ENCODE results near the gene NUDT16.
"Not testable (repeated sequence)": the region's sequence is repeated elsewhere in the genome, so short reads cannot be mapped to it uniquely, and the experiment has no call there.

NUDT16 gene

GRCh38 chr3:131381445-131382291 is at the start of gene NUDT16:
TSS of gene NUDT16 (plus strand) at chr3:131381774. CDS start at chr3:131381805, 31 bp downstream.
- DNase-seq: peak; percentile 97

DNA sequence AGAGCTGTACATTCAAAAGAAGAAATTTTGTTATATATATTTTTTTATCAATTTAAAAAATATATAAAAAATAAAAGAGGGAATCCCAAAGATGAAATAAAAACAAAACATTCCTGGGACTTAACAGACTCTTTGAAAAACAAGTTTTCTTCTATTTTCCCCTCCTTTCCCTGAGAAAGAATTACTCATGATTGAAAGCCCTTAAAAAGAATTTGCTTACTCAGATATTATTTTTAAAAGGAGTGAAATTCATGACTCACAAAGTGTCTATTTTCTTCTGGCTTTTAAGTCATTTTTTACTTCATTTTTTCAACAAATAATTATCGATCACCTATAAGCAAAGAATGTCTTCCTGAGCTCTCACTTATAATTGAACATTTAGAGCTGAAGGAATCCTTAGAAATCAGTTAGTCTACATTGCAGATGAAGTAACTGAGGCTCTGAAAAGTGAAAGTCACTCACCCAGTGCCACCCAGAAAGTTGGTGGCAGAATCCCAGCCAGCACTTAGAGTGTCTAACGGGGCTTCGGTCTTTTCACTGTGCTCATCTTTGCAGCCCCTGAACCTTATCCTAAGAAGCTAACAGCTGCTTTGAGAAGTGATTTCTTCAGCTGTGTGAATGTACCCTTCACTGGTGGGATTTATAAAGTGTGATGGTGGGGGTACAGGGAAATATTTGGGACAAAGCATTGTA is 42.5 kb upstream of the NUDT16 start:
- no peak for DNase-seq

- no peak for DNase-seq
Measured at GRCh38 chr3:131341761-131342160, 39.8 kb upstream of the NUDT16 start.

GRCh38 chr3:131348911-131349310 is 32.7 kb upstream of the NUDT16 start:
- DNase-seq: no peak

GRCh38 chr3:131349454-131349853 is 32.1 kb upstream of the NUDT16 start:
- no peak for DNase-seq

DNA sequence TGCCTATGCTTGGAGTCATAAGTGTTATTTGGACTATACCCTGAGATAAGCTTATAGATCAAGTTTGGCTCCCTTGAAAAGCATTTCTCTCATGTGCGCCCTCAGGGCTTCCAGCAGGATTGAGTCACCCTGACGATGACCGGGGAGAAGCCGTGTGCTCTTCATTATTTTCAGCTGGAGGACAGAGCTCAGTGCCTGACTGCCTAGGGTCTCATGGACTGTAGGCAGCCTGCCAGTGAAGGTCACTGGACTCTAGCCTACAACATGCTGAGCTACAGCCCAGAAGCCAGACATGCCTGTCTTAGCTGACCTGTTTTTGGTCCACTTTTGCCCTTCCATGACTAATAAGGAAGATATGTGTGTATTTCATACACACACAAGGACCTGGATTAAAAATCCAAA is 31.6 kb upstream of the NUDT16 start:
- DNase-seq: no peak

GRCh38 chr3:131350506-131350905 is 31.1 kb upstream of the NUDT16 start:
- DNase-seq: no peak

DNA sequence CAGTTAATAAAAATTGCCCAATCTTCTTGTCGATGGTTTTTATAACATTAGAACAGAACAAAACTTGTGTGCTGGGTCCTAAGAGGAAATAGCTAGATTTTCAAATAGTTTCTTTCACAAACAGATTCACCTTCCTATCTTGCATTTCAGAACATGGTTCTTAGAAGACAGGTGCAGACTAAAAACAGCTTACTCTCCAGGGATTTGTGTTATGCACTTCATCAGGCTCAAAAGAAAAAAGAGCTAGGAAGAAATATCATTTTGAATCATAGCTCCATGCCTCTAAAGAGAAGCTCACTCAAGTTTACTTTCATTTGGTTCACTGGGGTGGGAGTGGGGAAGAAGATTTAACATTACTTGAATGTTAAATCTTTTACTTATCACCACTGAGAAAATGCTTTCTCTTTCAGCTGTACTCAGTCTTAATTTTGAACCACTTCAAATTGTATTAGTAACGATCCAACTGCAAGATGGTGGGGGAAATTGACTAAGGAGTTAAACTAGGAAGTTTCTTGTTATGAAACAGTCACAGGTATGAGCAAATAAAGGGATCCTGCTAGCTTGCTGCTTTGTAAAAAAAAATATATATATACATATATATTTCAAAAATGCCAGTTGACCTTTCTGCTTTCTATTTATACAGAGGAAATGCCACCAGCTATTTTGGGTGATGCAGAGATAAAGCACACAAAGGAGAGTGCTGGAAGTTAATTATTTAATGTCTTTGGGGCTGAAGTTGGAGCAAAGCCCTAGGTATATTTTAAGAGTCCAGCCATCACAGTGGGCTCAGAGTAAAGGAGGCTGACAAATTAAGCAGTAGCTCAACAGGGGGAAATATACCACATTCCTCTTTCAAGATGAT is 28.3 kb upstream of the NUDT16 start:
- DNase-seq: no peak

- DNase-seq: no peak
Measured at GRCh38 chr3:131353986-131354385, 27.6 kb upstream of the NUDT16 start.

DNA sequence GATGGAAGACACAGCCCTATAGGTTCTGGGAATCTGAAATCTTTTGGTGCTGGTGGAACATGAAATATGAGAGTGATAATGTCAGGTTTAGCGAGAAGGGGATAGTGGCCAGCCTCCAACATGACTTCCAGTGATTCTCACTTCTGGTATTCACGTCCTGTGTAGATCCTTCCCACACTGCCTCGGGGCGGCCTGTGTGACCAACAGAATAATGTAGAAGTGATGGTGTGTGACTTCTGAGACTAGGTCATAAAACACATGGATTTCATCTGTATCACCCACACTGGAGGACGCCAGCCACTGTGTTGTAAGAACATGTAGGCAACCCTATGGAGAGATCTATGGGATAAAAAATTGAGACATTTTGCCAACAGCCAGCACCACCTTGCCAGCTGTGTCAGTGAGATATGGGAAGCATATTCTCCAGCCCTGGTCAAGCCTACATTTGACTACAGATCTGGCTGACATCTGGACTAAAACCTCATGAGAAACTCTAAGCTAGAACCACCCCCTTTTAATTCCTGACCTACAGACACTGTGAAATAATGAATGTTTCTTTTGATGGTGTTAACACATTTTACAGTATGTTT is 25.5 kb upstream of the NUDT16 start:
- DNase-seq: no peak

DNA sequence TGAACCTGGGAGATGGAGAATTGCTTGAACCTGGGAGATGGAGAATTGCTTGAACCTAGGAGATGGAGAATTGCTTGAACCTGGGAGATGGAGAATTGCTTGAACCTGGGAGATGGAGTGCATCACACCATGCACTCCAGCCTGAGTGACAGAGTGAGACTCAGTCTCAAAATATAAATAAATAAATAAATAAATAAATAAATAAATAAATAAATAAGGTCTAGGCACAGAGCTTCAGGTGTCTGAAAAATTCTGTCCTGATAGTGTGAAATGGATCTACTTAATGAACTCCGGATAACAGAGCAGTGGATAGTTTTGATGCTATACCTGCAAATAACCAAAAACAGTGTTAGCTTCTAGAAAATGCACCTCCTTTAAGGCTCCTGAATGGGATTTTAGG is 24.3 kb upstream of the NUDT16 start:
- DNase-seq: no peak

GRCh38 chr3:131360191-131360755 is 21.3 kb upstream of the NUDT16 start:
- DNase-seq: no peak

DNA sequence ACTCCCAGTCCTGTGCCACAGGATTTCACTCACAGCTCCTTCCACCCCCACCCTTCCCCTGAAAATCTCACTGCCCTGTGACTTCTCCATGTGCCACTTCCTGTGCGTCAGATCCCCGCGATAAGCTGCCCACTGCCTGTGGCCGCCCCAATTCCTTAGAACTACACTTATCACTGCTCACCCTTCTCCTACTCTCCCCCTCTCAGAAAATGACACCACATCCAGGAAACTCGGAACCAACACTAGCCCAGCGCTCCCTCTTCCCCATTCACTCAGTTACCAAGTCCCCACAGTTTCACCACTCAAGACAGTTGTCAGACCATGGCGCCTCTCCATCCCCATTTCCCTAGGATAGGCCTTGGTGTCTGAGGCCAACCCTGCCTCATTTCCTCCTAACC is 20.5 kb upstream of the NUDT16 start:
- DNase-seq: peak; percentile 6

DNA sequence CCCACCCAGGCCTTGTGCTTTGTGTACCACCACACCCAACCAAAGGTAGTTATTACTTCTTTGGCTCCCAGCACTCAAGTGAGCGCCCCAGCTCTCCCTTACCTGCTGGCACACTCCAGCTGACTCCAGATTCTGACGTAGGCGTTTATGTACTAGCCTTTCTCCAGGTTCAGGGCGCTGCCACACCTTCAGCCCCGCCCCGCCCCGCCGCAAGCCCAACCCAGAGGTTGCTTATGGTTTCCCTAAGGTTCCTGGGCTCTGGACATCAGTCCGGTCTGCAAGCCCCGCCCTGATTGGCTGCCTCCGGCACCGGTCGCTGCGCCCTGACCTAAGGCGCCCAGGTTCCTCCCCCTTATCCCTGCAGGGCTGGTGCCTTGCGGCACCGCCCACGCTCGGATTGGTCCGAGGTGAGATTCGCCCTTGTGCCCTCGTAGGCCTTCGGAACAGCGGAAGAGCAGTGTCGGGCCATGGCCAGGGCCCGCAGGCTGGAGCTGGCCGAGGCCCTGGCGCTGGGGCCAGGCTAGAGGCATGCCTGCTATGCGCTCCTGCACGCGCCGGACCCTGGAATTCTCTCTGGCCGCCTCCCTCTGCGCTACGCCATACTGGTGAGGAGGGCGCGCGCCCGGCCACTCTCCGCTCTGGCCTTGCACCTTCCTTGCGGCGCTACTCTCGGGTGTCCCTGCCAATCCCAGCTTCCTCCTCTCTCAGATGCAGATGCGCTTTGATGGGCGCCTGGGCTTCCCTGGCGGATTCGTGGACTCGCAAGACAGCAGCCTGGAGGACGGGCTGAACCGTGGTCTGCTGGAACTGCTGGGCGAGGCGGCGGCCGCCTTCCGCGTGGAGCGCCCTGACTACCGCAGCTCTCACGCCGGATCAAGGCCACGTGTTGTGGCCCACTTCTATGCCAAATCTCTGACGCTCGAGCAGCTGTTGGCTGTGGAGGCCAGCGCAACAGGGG is 19.8 kb upstream of the NUDT16 start:
- peak; percentile 49 for DNase-seq

DNA sequence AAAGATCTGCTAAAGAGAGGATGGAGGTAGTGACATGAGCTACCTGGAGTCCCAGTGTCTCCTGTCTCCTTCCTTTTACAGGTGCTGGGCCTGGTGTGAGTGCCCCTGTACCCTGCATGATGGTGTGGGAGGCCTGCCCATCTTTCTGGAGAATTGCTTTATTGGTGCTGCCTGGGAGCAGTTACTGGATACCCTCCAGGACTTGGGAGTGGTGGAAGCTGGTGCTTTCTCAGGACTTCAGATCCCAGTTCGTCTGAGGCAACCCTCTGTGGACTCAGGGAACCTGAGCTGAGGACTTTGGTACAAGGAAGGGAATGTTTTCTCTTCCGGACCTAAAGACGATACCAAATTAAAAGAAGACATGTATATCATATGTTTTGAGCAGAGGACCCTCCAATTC is 18.3 kb upstream of the NUDT16 start:
- no peak for DNase-seq

- no peak for DNase-seq
Measured at GRCh38 chr3:131370935-131371687, 10.5 kb upstream of the NUDT16 start.

GRCh38 chr3:131371688-131372066 is 9.9 kb upstream of the NUDT16 start:
- no peak for DNase-seq

- DNase-seq: no peak
Measured at GRCh38 chr3:131374741-131375140, 6.8 kb upstream of the NUDT16 start.

GRCh38 chr3:131380821-131381444 is 641 bp upstream of the NUDT16 start:
- not testable (repeated sequence) for DNase-seq

All from CD4-positive, alpha-beta T cell treated with Interleukin-21 for 1 hour (primary cell).